ENCODE data around the gene SLC9C2. TPM values are rescaled to one million over a fixed set of nuclear protein-coding genes. Genes with fewer than 3 reads are reported as not detected.

The SLC9C2 gene
- total RNA-seq, 4 donors from 2014 or later, result not detected

DNA sequence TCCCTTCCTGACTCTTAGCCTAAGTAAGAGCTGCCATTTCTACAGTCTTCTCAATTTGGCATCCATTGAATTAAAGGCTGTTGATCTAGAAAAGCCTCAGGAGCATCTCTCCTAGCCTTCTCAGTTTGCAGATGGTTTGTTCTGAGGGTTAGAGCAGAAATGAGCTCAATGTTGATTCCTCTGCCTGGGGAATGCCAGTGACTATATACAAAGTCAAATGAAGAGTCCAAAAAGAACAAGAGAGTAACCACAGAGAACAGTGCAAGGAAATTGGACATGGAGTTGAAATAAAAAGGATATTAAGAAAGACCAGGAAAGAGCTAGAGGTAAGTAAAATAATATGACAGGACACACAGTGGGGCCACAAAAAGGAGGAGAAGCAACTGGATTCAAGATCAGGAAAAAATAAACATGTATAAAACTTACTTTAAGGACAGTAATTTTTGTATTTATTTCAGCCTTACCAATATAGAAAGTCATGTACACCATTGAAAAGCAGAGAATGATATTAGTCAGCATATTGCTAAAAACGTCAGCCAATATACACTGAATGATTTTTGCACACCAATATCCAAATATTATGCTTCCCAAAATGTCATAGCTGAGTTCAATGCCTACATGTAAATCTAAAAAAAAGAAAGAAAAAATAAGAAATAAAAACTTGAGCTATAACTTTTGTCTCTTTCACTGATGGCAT is 21.3 kb downstream of the SLC9C2 start:
- Histone ChIP-seq H3K9me3 (no peaks in the 10 kb centered on the region), H3K27ac (no peak overlapping the region), H3K27me3 (no peaks in the 10 kb centered on the region), H3K4me3 (no peak overlapping the region), H3K36me3 (no peaks in the 10 kb centered on the region), H3K4me1 (no peaks in the 10 kb centered on the region)
- DNase-seq, result no peak
- intact Hi-C loops (cut with DNase I; ENCODE audit: low total_unique reads), result no loop called here
- in situ Hi-C loops (cut with MboI; ENCODE audit: low pct_ligation_motif_present in 1 of 4, low pct_unique_long_range_greater_than_20kb in 1 of 4, low sequenced_read_pairs in 3 of 4), result no loop called here
- no peak for TF ChIP-seq POLR2A (IDR thresholded peaks at IDR 0.05)
- no peak for TF ChIP-seq POLR2AphosphoS5 (IDR thresholded peaks at IDR 0.05)
- TF ChIP-seq EP300 (IDR thresholded peaks at IDR 0.05; ENCODE audit: low read depth), result no peak
- TF ChIP-seq, protein P1, sequence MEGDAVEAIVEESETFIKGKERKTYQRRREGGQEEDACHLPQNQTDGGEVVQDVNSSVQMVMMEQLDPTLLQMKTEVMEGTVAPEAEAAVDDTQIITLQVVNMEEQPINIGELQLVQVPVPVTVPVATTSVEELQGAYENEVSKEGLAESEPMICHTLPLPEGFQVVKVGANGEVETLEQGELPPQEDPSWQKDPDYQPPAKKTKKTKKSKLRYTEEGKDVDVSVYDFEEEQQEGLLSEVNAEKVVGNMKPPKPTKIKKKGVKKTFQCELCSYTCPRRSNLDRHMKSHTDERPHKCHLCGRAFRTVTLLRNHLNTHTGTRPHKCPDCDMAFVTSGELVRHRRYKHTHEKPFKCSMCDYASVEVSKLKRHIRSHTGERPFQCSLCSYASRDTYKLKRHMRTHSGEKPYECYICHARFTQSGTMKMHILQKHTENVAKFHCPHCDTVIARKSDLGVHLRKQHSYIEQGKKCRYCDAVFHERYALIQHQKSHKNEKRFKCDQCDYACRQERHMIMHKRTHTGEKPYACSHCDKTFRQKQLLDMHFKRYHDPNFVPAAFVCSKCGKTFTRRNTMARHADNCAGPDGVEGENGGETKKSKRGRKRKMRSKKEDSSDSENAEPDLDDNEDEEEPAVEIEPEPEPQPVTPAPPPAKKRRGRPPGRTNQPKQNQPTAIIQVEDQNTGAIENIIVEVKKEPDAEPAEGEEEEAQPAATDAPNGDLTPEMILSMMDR (IDR thresholded peaks at IDR 0.05), result no peak
- 46 to 50% methylated on average over 1 of the region's 1 CpG for WGBS, 2 donors (ENCODE audit: low coverage in 1 of 2)

DNA sequence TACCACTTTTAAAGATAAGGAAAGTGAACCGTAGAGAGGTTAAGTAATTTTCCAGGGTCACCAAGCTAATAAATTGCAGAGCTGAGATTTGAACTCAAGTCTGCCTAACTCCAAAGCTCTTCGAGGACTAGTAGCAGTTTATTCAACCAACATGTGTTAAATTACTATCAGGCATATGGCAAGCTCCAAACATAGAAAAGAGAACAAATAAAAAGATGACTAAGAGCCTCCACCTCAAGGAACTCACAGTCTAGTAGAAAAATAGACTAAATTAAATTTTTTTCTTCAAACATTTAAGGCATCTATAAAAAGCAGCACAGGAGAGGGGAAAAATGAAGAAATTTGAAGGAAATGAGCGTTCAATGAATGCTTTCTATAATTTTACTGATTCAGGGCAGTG is 22.2 kb downstream of the SLC9C2 start:
- Histone ChIP-seq H3K9me3 (no peaks in the 10 kb centered on the region), H3K4me3 (no peak overlapping the region), H3K36me3 (no peaks in the 10 kb centered on the region), H3K27me3 (no peaks in the 10 kb centered on the region), H3K27ac (no peak overlapping the region), H3K4me1 (no peaks in the 10 kb centered on the region)
- DNase-seq, result no peak
- 56 to 79% methylated on average over 3 of the region's 3 CpGs for WGBS, 2 donors (ENCODE audit: low coverage in 1 of 2)
- in situ Hi-C loops (cut with MboI; ENCODE audit: low pct_ligation_motif_present in 1 of 4, low pct_unique_long_range_greater_than_20kb in 1 of 4, low sequenced_read_pairs in 3 of 4), result no loop called here
- intact Hi-C loops (cut with DNase I; ENCODE audit: low total_unique reads), result no loop called here
- no peak for TF ChIP-seq POLR2AphosphoS5 (IDR thresholded peaks at IDR 0.05)
- TF ChIP-seq, protein P1 (IDR thresholded peaks at IDR 0.05), result no peak
- TF ChIP-seq POLR2A (IDR thresholded peaks at IDR 0.05), result no peak

DNA sequence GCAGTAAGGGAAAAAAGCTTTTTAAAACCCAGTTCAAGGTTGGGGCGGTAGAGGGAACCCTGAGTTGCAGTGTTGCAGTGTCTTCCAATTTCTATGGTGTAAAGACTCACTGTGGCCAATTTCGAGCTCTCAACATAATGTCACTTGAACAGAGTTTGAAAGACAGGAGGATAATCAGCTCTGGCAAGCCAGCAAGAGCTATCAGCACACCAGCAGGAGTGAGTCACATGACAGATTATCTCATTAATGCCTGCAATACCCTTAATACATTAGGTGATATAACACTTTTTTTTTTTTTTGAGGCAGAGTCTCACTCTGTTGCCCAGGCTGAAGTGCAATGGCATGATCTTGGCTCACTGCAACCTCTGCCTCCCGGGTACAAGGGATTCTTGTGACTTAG is 22.8 kb downstream of the SLC9C2 start:
- no peak for DNase-seq
- intact Hi-C loops (cut with DNase I; ENCODE audit: low total_unique reads), result no loop called here
- in situ Hi-C loops (cut with MboI; ENCODE audit: low pct_ligation_motif_present in 1 of 4, low pct_unique_long_range_greater_than_20kb in 1 of 4, low sequenced_read_pairs in 3 of 4), result no loop called here
- WGBS, 2 donors (ENCODE audit: low coverage in 1 of 2), result 90% methylated on average over 3 of the region's 3 CpGs; no CpG with 5 or more reads in 1 of the 2 donors
- Histone ChIP-seq H3K27ac (no peak overlapping the region), H3K27me3 (no peaks in the 10 kb centered on the region), H3K4me3 (no peak overlapping the region), H3K4me1 (no peaks in the 10 kb centered on the region), H3K36me3 (no peaks in the 10 kb centered on the region), H3K9me3 (no peaks in the 10 kb centered on the region)
- TF ChIP-seq, protein P1 (IDR thresholded peaks at IDR 0.05), result no peak
- TF ChIP-seq POLR2A (IDR thresholded peaks at IDR 0.05) (no peak), EP300 (IDR thresholded peaks at IDR 0.05; ENCODE audit: low read depth) (no peak), POLR2AphosphoS5 (IDR thresholded peaks at IDR 0.05) (no peak)

DNA sequence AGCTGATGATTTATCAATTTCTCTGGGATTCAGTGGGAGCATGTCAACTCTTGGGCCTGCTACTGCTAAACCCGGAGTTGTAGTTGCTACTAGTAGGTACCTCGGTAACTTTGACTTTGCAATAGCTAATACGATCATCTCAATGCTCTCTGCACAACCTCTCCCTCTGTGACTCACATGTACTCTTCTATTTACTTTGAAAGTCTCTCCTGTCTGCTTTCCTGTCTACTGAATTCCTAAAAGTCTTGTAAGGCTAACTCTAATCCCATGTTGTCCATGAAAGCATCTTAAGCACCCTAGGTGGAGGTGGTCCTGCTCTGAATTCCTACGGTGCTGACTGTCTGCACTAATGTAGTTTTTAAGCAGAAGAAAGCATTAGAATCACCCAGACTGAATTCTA is 29.3 kb downstream of the SLC9C2 start:
- Histone ChIP-seq H3K4me1 (no peaks in the 10 kb centered on the region), H3K27me3 (no peaks in the 10 kb centered on the region), H3K36me3 (no peaks in the 10 kb centered on the region), H3K9me3 (no peaks in the 10 kb centered on the region), H3K4me3 (no peak overlapping the region), H3K27ac (no peak overlapping the region)
- 92 to 93% methylated on average over 3 to 4 of the region's 4 CpGs for WGBS, 2 donors (ENCODE audit: low coverage in 1 of 2)
- DNase-seq, result no peak
- in situ Hi-C loops (cut with MboI; ENCODE audit: low pct_ligation_motif_present in 1 of 4, low pct_unique_long_range_greater_than_20kb in 1 of 4, low sequenced_read_pairs in 3 of 4) (no loop called here), intact Hi-C loops (cut with DNase I; ENCODE audit: low total_unique reads) (no loop called here)
- no peak for TF ChIP-seq POLR2A (IDR thresholded peaks at IDR 0.05)
- TF ChIP-seq EP300 (IDR thresholded peaks at IDR 0.05; ENCODE audit: low read depth), result no peak
- TF ChIP-seq POLR2AphosphoS5 (IDR thresholded peaks at IDR 0.05), result no peak
- TF ChIP-seq, protein P1 (IDR thresholded peaks at IDR 0.05), result no peak
